NCI-H748 (cell line): Measurements from ENCODE around the gene PRKCG.

Experiments used
- DNase-seq: peaks from one replicate; lab custom pipeline; 2025; ENCODE audit not compliant: unreplicated experiment; lab: John Stamatoyannopoulos, UW

The PRKCG gene

DNA sequence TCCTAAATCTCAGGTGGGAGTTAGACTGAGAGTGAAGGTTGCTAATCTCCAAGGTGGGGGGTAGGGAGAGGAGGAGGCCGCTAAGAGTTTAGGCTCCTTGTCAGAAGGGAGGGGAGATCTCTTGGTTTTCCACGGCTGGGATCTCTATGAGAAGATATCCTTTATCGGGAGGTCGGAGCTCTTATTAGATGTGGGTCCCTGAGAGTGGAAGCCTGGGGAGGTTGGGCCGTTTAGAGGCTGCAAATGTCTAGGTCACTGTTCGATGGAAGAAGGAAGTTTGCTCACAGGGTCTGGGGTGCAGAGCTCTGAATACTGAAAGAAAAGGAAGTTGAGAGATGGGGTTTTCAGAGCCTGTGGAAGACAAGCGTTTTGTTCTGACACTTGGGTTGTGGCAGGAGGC is 10.5 kb upstream of the PRKCG start:
- DNase-seq = no peak

DNA sequence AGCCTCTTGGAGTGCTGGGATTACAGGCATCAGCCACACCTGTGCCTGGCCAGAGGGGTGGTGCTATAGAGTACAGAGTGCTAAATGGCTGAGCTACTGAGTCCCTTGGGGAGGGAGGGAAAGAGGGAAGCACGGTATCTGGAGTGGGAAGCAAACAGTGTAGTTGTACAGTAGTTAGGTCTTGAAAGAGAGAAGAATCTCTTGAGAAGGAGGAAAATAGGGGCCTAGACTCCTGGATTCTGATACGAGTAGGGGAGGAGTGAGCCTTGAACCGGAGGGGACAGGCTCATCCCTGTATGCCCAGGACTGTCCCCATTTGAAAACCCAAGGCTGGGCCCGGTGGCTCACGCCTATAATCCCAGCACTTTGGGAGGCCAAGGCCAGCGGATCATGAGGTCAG is 9.2 kb upstream of the PRKCG start:
- no peak for DNase-seq

DNA sequence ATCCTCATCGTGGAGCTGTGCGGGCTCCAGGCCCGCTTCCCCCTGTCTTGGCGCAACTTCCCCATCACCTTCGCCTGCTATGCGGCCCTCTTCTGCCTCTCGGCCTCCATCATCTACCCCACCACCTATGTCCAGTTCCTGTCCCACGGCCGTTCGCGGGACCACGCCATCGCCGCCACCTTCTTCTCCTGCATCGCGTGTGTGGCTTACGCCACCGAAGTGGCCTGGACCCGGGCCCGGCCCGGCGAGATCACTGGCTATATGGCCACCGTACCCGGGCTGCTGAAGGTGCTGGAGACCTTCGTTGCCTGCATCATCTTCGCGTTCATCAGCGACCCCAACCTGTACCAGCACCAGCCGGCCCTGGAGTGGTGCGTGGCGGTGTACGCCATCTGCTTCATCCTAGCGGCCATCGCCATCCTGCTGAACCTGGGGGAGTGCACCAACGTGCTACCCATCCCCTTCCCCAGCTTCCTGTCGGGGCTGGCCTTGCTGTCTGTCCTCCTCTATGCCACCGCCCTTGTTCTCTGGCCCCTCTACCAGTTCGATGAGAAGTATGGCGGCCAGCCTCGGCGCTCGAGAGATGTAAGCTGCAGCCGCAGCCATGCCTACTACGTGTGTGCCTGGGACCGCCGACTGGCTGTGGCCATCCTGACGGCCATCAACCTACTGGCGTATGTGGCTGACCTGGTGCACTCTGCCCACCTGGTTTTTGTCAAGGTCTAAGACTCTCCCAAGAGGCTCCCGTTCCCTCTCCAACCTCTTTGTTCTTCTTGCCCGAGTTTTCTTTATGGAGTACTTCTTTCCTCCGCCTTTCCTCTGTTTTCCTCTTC is 8.0 kb upstream of the PRKCG start:
- no peak for DNase-seq

DNA sequence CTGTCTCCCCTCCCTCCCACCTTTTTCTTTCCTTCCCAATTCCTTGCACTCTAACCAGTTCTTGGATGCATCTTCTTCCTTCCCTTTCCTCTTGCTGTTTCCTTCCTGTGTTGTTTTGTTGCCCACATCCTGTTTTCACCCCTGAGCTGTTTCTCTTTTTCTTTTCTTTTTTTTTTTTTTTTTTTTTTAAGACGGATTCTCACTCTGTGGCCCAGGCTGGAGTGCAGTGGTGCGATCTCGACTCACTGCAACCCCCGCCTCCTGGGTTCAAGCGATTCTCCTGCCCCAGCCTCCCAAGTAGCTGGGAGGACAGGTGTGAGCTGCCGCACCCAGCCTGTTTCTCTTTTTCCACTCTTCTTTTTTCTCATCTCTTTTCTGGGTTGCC is 7.4 kb upstream of the PRKCG start:
- DNase-seq = no peak

DNA sequence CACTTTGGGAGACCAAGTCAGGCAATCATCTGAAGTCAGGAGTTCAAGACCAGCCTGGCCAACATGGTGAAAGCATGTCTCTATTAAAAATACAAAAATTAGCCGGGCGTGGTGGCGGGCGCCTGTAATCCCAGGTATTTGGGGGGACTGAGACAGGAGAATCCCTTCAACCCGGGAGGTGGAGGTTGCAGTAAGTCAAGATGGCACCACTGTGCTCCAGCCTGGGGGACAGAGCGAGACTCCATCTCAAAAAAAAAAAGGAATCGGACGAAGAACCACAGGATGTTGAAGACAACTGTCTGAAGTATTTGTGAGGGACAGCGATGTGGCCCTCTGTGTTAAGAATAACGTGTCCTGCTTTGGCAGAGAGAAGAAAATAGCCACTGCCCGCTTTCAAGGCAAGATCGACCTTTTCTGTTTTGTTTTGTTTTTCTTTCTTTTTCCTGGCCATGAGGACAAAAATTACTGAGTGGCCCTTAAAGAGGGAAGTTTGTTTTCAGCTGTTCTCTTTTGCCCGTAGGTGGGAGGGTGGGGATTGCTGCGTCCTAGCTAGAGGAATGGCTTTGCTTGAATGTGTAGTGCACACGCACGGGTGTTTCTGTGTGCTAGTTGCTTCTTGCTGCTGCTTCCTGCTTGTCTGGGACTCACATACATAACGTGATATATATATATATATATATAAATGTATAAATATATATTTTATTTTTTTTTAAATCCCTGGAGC is 6.2 kb upstream of the PRKCG start:
- no peak for DNase-seq

DNA sequence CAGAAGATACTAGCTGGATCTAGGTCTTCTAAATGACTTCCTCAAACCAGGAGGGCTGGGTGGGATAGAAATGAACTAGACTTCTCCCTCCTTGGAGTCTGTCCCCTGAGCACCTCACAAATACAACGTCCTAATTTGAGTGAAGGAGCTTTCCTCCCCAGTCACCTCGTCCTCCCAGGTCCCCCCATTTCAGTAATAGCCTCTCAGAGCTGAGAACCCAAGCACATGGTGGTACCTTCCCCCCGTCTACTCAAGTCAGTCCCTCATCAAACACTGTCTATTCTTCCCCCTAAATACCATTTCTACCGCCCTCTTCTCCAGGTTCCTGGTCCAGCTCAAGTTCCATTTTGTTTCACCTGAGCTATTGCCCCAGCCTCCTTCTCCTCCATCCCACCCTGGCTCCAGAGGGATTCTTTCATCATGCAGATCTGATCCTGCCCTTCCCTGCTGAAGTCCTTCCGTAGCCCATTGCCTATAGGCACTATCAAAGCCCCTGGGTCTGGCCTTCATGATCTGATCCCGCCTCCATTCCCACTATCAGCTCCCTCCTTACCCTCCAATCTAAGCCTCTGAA is 5.3 kb upstream of the PRKCG start:
- no peak for DNase-seq

DNA sequence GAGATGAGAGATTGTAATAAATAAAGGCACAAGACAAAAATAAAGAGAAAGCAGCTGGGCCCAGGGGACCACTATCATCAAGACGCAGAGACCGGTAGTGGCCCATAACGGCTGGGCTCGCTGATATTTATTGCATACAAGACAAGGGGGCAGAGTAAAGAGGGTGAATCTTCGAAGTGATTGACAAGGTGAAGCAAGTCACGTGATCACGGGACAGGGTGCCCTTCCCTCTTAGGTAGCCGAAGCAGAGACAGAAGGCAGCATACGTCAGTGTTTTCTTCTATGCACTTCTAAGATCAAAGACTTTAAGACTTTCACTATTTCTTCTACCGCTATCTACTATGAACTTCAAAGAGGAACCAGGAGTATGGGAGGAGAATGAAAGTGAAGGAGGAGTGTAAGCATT is 4.6 kb upstream of the PRKCG start:
- no peak for DNase-seq

DNA sequence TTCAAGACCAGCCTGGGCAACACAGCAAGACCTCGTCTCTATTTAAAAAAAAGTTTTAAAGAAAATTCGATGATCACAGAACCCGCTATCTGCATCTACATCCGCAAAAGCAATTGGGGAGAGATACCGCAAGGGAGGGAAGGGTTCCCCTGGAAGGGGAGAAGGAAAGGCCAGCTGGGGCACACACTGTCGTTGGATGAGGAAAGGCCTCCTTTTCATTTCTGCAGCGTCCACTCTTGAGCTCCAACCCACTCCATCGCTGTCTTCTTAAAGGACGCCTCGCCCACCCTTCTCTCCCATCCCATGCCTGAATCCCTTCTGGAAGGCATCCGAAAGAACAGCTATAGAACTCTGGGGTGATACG is 3.2 kb upstream of the PRKCG start:
- no peak for DNase-seq

DNA sequence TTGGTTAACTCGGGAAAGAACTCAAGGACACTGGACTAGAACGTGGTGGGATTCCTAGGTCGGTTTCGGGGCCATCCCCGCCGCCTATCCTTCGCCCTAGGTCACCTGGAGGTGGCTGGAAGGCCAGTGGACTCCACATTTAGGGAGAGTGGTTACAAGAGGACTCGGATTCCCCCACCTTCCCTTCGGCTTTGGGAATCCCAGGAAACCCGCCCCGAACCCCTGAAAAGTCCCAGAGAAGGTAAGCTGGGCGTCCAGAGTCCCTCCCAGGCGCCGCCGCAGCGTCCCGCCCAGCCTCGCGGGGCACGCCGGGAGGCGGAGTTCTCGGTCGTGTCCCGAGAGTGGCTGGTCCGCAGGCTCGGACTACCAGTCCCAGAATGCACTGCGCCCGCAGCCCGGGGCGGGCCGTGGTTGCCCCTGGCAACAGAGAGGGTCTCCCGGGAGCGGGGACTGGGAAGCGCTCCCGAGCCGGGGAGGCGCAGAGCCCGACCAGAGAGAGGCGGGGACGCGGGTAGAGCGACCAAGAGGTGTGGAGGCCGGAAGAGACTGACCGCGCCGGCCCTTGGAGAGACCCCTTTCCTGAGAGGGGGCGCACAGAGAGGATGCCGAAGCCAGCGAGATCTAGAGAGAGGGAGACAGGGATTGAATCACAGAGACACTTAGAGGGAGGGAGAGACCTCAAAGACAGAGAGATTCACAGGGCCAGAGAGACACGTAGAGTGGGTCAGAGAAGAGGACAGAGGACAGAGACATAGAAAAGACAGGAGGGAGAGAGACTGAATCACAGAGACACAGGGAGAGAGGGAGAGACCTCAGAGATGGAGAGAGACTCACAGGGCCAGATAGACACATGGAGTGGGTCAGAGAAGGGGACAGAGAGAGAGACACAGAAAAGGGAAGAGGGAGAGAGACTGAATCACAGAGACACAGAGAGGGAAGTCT is 2.6 kb upstream of the PRKCG start:
- DNase-seq = peak; percentile 99

DNA sequence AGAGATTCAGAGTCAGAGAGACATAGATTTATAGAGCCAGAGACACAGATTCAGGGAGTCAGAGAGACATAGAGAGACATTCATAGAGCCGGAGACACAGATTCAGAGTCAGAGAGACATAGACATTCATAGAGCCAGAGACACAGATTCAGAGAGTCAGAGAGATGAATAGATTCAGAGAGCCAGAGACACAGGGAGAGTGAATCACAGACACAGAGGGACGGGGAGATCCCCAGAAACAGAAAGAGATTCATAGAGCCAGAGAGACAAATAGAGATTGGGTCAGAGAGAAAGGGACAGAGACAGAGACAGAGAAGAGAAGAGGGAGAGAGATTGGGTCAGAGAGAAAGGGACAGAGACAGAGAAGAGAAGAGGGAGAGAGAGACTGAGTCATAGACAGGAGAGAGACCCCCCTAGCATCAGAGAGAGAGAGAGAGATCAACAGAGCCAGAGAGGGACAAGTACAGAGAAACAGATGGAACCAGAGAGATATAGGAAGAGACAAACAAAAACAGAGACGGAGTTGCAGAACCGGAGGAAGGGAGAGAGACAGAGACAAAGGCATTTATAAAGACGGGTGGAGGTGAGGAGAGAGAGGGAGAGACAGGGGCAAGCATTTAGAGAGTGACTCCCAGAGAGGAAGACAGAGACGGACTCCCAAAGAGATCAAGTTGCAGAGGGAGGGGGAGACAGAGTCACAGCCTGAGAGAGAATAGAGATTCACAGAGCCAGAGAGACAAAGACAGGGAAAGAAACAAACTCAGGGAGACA is 1.1 kb upstream of the PRKCG start:
- peak; percentile 23 for DNase-seq

DNA sequence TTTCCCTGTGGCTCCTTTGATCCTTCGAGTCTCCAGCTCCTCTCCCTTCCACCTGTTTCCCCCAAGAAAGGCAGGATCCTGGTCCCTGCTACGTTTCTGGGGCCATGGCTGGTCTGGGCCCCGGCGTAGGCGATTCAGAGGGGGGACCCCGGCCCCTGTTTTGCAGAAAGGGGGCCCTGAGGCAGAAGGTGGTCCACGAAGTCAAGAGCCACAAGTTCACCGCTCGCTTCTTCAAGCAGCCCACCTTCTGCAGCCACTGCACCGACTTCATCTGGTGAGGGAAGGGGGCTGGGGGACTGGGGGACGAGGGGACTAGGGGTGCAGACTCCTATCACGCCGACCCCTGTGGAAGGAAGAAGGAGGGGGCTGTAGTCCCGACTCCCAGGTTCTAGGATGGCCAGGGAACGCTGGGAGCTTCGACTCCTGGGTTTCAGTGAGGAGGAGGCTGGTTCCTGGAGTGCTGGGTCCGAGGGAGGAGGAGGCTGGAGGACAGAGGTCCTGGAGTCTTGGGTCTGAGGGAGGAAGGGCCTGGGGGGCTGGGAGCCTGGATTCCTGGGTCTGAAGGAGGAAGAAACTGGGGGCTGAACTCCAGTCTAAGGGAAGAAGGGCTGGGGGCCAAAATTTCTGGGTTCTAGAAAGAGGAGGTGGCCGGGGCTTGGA is 524 bp downstream of the PRKCG start:
- DNase-seq = no peak

DNA sequence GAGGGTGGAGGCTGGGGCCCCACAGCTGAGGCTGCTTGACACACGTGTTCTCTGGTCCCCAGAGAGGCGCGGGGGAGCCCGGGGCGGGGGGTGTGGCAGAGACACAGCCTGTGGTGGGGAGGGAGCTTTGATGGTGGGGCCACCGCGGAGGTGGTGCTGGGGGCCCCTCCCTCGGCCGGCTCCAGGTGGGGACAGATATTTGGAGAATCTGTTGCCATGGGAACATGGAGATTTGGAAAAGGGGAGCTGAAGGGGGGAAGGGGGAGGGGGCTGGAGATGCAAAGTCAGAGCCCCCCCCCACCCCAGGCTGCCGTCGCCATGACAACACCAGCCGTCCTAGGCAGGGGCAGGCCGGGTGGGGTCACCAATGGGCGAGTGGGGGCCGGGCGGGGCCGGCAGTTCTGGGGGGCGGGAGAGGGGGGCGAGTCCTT is 1.2 kb downstream of the PRKCG start:
- DNase-seq = peak; percentile 46

DNA sequence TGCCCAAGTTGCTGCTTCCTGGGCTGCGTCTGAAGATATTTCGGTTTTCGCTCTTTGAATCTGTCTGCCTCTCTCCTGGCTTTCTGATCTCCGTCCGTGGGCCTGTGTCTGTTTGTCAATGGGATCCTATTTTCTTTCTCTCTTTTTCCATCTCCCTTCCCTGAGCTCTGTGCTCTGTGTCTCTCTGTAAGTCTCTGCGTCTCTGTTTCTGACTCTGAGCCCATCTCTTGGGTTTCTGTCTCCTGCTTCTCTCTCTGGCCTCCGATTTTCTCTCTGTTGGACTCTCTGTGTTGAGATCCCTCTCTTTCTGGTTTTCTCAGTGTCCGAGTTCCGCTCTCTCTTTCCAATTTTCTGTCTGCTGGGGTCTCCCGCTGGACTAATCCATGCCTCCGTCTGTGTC is 1.7 kb downstream of the PRKCG start:
- no peak for DNase-seq

DNA sequence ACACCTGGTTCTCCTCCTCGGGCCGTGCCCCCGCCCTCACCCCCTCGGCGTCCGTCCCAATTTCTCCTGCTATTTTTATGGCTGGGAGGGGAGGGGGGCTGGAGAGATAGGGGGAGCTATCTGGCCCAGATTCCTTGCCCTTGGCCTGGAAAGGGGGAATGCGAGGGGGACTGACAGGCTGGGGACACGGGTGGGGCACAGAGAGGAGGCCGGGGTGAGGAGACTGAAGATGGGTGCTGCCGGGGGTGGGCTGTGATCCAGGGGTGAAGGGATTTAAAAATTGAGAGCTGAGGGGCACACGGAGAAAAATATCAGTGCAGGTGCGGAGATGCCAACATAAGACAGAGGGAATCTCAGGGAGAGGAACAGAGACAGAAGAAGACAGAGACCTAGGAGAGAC is 2.3 kb downstream of the PRKCG start:
- no peak for DNase-seq

DNA sequence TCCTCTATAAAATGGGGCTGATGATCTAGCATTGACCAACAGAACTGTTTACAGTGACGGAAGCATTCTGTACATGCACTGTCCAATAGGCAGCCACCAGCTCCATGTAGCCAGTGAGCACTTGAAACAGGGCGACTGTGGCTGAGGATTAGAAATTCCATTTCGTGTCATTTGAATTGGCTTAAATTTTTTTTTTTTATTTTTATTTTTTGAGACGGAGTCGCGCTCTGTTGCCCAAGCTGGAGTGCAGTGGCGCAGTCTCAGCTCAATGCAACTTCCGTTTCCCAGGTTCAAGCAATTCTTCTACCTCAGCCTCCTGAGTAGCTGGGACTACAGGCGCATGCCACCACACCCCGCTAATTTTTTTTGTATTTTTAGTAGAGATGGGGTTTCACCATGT is 3.0 kb downstream of the PRKCG start:
- DNase-seq = no peak

DNA sequence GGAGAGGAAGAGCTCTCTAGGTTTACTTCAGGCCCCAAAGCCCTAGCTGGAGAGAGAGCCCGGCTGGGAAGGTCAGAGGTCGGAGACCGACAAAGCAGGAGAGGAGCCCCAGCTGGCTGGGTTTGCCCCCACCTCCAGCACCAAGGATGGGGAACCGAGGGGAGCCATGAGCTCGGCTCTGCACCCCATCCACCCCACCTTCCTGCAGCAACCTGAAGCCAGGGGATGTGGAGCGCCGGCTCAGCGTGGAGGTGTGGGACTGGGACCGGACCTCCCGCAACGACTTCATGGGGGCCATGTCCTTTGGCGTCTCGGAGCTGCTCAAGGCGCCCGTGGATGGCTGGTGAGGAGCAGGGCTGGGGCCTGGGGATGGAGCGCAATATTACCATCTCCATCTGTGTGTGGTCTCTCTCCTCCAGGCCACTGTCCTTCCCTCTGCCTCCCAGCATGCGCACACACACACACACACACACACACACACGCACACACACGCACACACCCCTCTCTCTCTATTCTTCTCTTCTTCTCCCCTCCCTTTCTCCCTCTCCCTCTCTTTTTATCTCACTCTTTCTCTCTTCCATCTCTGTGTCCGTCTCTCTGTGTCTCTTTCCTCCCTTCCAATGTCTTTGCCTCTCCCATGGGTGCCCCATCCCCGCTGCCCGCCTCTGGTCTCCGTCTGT is 10.4 kb downstream of the PRKCG start:
- no peak for DNase-seq

DNA sequence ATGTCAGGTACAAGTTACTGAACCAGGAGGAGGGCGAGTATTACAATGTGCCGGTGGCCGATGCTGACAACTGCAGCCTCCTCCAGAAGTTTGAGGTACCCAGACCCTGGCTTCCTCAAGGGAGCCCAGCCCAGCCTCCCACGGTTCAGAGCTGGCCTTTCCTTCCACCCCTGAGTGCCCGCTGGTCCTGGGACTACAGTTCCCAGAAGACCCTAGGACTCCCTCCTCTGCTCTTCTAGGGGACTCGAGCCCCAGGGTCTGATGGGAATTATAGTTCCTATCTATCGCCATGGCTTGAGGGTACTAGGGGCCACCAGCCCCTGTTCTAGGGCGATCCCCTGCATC is 11.0 kb downstream of the PRKCG start:
- no peak for DNase-seq

DNA sequence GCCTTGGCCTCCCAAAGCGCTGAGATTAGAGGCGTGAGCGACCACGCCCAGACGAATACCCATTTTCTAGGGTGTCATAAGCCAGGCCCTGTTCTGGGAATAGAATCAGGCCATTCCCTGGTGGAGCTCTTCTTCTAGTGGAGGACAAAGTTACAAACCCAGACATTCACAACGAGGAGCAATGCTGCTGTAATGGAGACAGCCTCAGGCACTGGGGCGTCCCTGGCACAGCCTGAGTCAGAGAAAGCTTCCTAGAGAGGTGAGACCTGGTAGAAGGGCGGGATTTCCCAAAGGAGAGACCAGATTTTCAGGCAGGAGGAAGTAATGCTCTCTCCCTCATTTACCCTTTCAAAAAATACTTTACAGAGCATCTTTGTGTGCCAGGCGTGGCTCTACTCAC is 12.7 kb downstream of the PRKCG start:
- no peak for DNase-seq

DNA sequence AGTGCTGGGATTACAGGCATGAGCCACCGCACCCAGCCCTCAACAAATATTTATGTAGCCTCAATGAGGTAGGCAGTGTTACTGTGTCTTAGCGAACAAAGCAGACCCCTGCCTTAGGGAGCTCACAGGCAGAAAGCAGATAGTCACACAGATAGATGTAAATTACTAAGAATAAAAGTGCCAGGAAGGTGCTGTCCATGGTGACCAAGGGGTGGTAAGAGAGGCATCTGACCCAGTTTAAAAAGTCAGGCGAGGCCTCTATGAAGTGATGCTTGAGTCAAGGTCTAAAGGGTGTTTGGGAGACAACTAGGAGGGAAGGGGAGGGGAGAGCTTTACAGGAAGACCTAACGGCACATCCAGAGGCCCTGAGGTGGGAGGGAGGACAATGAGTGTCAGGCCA is 14.7 kb downstream of the PRKCG start:
- no peak for DNase-seq

DNA sequence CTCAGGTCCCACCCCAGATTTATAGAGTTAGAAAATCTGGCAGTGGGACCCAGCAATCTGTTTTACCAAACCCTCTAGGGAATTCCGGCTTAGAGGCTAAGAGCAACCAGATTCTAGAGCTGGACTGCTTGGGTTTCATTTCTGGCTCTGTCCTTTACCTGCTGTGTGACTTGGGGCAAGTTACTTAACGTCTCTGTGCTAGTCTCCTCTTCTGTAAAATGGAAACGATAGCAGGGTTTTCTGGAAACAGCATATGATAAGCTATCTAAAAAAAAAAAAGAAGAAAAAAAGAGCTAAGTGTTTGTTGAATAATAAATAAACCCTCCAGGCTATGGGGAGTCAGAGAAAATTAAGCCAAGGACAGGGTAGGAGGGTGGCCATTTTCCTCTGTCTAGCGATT is 15.5 kb downstream of the PRKCG start:
- no peak for DNase-seq
